ENCODE data around the gene NUCB1. TPM values are rescaled to one million over a fixed set of nuclear protein-coding genes. Genes with fewer than 3 reads are reported as not detected.
A peak's percentile ranks its signal among the peaks of the same experiment; 100 is the strongest.

NUCB1 gene
- total RNA-seq, 1 donor from 2014 or later, result 164 TPM

DNA sequence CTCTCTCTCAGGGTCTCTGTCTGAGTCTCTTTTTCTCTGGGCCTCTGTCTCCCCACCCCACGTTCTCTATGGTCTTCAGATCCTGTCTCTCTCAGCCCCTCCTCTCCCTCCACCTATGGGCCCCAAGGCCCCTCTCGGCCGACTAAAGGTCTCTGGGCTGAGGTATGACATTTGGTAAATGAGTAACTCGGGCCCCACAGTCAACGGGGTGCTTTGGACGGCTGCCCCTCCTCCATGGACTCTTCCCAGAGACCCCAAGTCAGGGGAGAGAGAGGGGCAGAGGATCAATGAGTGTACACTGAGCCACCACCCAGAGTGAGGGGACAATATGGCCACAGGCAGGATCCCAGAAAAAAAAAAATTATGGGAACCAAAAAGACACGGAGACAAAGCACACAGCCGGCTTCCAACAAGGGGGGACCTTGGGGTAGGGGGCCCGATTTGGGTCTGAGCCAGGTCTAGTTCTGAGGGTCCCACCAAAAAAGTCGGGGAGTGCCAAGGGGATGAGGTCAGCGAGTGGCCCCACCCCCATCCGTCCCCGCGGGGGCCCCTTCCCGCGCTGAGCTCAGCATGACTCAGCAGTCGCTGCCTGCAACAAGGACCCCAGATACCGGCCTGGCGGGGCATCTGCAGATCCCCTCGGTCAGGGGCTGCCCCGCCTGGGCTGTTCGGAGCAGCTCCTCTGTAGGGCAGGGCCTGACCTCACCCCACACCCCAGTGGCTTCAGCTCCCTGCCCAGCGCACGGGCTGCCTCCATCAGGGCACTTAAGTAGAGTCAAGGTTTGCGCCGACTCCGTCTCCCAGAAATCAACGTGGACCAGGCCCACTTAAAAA lies 63.5 kb downstream of the NUCB1 start:
- Histone ChIP-seq H3K9me3 (ENCODE audit: insufficient read depth, low read depth, low read length) (no peaks in the 10 kb centered on the region), H3K79me2 (ENCODE audit: insufficient read depth, low read length) (peaks cover 20% of the 10 kb centered on the region), H3K27me3 (ENCODE audit: insufficient read depth, low read length) (no peaks in the 10 kb centered on the region), H3K36me3 (ENCODE audit: insufficient read depth, low read length) (peaks cover 11% of the 10 kb centered on the region), H3K4me2 (ENCODE audit: low read length) (peak overlapping the region; percentile 90), H2AFZ (ENCODE audit: low read depth, low read length) (no peak overlapping the region), H3K4me1 (ENCODE audit: insufficient read depth, low read length) (peaks cover 40% of the 10 kb centered on the region), H3K4me3 (ENCODE audit: insufficient read depth, low read depth, low read length) (no peak overlapping the region), H3K27ac (ENCODE audit: low read depth, low read length) (peak overlapping the region; percentile 98), H4K20me1 (ENCODE audit: insufficient read depth, low read length) (peaks cover 34% of the 10 kb centered on the region), H3K9ac (ENCODE audit: low read length) (peak overlapping the region; percentile 77)
- Mint-ChIP-seq H3K27ac (ENCODE audit: unreplicated experiment) (peak overlapping the region; percentile 99), H3K4me1 (ENCODE audit: low read depth, unreplicated experiment) (peaks cover 33% of the 10 kb centered on the region), H3K9me3 (ENCODE audit: unreplicated experiment) (no peaks in the 10 kb centered on the region), H3K4me3 (ENCODE audit: unreplicated experiment) (peak overlapping the region; percentile 83), H3K36me3 (ENCODE audit: low read depth, unreplicated experiment) (peaks cover 17% of the 10 kb centered on the region), H3K27me3 (ENCODE audit: low read depth, unreplicated experiment) (no peaks in the 10 kb centered on the region)
- no peak for TF ChIP-seq EZH2 (IDR thresholded peaks at IDR 0.05; ENCODE audit: insufficient read depth, low read length)
- TF ChIP-seq, protein P1, sequence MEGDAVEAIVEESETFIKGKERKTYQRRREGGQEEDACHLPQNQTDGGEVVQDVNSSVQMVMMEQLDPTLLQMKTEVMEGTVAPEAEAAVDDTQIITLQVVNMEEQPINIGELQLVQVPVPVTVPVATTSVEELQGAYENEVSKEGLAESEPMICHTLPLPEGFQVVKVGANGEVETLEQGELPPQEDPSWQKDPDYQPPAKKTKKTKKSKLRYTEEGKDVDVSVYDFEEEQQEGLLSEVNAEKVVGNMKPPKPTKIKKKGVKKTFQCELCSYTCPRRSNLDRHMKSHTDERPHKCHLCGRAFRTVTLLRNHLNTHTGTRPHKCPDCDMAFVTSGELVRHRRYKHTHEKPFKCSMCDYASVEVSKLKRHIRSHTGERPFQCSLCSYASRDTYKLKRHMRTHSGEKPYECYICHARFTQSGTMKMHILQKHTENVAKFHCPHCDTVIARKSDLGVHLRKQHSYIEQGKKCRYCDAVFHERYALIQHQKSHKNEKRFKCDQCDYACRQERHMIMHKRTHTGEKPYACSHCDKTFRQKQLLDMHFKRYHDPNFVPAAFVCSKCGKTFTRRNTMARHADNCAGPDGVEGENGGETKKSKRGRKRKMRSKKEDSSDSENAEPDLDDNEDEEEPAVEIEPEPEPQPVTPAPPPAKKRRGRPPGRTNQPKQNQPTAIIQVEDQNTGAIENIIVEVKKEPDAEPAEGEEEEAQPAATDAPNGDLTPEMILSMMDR (IDR thresholded peaks at IDR 0.05; ENCODE audit: insufficient read depth, low read depth, low read length), result no peak
- FAIRE-seq, result no peak
- DNase-seq (ENCODE audit: low read depth), result peak; percentile 51

GRCh38 chr19:48964205-48965039 lies 64.3 kb downstream of the NUCB1 start:
- H3K9me3 Mint-ChIP-seq (ENCODE audit: unreplicated experiment), result no peaks in the 10 kb centered on the region

More at GRCh38 chr19:48964205-48965039, 64.3 kb downstream of the NUCB1 start:
- no peak for FAIRE-seq
- Histone ChIP-seq H3K4me1 (ENCODE audit: insufficient read depth, low read length) (peaks cover 40% of the 10 kb centered on the region), H3K79me2 (ENCODE audit: insufficient read depth, low read length) (peaks cover 20% of the 10 kb centered on the region), H3K27ac (ENCODE audit: low read depth, low read length) (peak overlapping the region; percentile 98), H3K4me2 (ENCODE audit: low read length) (peak overlapping the region; percentile 90), H3K9me3 (ENCODE audit: insufficient read depth, low read depth, low read length) (no peaks in the 10 kb centered on the region), H3K9ac (ENCODE audit: low read length) (peak overlapping the region; percentile 77), H4K20me1 (ENCODE audit: insufficient read depth, low read length) (peaks cover 37% of the 10 kb centered on the region), H3K4me3 (ENCODE audit: insufficient read depth, low read depth, low read length) (no peak overlapping the region), H3K36me3 (ENCODE audit: insufficient read depth, low read length) (peaks cover 11% of the 10 kb centered on the region), H2AFZ (ENCODE audit: low read depth, low read length) (no peak overlapping the region), H3K27me3 (ENCODE audit: insufficient read depth, low read length) (no peaks in the 10 kb centered on the region)
- Mint-ChIP-seq H3K4me3 (ENCODE audit: unreplicated experiment) (peak overlapping the region; percentile 83), H3K4me1 (ENCODE audit: low read depth, unreplicated experiment) (peaks cover 33% of the 10 kb centered on the region), H3K27ac (ENCODE audit: unreplicated experiment) (peak overlapping the region; percentile 99), H3K27me3 (ENCODE audit: low read depth, unreplicated experiment) (no peaks in the 10 kb centered on the region), H3K36me3 (ENCODE audit: low read depth, unreplicated experiment) (peaks cover 17% of the 10 kb centered on the region)
- DNase-seq (ENCODE audit: low read depth), result peak; percentile 39
- no peak for TF ChIP-seq EZH2 (IDR thresholded peaks at IDR 0.05; ENCODE audit: insufficient read depth, low read length)
- TF ChIP-seq, protein P1 (IDR thresholded peaks at IDR 0.05; ENCODE audit: insufficient read depth, low read depth, low read length), result no peak
